HG03575 (cell line): Measurements from ENCODE around the gene CCDC50.

Source experiments
- ATAC-seq: cut with Tn5 transposase; IDR thresholded peaks from one replicate; pipeline ENCODE4 v1.9.1; 2021; ENCODE audit not compliant: unreplicated experiment, insufficient number of reproducible peaks, low FRiP score; ENCODE audit errors: extremely low read depth

CCDC50 gene

DNA sequence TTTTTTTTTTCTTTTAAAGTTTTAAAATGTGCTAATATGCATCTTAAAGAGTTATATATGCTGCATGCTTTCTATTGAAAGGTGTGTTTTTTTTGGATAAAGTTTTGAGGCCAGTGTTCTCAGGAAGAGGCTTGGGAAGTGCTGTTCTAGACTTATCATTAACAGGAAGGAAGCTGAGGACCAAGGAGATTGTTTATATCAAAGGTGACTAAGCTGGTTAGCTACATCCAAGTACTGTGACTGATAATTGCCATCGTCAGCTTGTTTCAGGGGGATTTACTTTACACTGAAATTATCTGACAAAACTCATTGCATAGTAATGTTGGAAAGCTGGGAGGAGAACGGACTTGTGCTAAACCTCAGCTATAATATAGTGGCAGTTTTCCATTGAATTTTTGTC lies 37.5 kb downstream of the CCDC50 start:
- no peak for ATAC-seq

DNA sequence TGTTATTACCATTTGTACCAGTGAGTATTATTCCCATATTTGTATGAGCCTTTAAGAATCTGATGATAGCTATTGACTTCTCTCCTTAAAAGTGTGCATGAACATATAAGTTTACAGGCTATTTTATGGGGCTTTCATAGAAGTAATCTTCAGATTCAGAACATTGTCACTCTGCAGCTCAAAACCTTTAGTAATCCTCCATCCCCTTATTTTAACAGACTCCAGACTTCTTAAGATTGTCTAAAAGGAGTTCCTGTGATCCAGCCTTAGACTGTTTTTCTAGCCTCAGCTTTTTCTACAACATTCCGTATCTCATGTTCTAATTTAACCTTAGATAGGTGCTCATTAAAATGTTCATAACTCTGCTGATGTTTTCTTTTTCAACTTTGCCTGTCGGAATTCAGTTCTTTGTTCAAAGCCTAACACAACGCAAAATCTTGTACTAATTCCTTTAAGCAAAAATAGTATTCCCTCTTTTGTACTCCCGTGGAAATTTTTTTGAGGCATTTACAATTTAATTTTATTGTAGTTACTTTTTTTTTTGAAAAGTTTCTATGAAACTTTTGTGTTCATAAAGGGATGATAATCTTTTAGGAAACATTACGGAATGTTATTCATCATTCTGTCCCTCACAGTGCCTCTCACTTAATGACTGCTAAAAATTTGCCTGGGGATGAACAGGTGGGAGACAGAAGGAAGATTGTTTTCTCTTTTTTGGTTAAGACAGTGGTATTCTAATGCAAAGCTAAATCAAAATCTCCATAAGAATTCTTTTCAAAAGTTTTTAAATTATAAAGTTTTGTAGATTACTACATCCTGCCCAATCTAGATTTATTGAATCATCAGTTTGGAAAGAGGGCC lies 39.8 kb downstream of the CCDC50 start:
- no peak for ATAC-seq

DNA sequence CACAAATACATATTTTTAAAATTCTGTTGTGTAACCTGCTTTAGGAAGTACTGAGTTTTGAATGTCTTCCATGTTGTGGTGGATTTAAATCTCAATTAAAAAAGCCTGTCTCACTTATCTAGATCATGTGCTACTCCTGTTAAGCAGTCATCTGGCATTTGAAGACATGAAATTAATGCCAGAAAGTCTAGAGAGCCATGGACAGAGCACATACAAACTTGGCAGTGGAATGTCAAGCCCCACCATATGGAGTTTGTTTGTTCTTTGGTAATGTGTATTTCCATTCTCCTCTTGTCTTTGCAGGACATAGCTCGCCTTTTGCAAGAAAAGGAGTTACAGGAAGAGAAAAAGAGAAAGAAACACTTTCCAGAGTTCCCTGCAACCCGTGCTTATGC lies 40.4 kb downstream of the CCDC50 start:
- no peak for ATAC-seq

DNA sequence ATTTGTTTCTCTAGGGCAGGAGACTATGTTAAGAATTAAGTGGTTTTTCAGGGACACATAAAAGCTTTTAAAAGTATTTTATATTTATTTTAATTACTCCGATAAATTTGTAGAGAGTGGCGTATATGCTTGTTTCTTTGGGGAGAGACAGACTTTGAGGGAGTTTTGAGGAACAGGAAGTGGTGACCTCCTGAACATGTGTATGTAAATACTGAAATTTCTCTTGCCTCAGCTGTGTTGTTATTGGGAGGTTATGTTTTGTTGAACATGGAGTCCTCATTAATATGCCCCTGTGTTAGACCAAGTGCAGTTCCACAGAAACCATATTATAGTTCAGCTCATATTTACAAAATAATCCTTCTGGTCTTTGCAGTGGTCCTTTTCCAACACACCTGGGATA lies 42.9 kb downstream of the CCDC50 start:
- ATAC-seq, result no peak

DNA sequence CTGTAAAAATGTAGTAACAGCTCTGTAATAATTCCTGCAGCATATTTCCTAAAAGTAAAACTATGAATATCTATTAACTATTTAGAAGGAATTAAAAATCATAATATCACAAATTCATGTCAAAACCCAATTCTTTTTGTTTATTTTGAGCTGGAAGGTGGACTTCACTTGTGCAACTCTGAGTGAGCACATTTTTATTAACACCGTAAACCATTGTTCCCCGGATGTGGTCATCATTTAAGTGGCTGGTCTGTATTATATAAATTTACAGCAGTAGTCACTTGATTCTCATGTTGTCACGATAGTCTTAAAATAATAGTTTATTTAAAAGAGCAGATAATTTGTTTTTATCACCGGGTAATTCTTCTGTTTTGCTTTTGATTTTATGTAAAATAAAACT lies 44.1 kb downstream of the CCDC50 start:
- ATAC-seq, result no peak

DNA sequence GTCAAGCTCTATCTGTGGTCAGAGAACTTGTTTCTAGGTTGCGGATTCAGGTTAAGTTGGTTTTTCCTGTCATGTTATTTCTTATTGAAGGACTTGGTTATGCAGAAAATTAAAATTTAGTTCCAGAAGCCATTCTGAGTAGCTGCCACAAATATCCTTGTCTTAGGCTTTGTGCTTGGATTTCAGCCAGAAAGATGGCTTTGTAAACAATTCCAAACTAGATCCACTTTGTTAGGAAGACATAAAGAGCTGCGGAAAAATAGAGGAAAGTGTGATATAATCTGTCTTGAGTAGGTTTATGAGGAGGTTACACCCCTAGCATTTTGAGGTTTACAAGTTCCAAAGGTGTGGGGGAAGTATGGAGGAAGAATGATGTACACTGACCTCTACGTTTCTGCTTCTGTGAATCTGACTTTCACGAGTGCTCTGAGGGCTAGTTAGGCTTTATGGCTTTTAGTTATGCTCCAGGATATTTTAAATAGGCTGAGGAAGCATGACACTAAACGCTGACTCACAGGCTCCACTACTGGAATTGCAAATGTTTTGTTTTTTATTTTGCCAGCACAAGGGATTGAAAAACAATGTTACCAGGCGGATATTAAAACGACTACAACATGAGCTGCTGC lies 47.4 kb downstream of the CCDC50 start:
- no peak for ATAC-seq

DNA sequence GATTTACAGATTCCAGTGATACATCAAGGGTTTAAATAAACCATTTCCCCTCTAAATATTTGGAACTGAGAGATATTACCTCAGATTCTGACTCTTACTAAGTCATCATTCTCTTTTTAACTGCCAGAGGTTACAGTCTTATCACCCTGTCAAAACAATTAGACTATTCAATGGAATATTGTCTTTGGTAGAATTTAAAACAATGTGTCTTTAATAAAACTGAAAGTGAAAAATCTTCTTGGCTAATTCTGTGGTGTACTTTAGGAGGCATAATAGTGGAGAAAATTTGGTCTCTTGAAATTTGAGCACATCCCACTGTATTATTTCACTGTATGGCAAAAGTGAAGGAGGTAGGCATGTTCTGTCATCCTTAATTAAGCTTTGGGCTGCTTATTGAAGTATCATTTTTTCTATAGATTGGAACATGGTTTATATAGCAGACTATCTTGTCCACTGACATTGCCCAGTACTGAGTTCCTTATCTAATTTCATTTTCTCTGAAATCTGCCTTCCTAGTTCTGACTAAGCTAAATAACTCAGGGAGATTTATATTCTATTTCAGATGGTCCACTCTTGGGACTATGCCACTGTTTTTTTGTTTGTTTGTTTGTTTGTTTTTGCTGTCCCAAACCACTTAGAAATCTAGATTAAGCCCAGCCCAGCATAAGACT lies 49.1 kb downstream of the CCDC50 start:
- ATAC-seq, result no peak

DNA sequence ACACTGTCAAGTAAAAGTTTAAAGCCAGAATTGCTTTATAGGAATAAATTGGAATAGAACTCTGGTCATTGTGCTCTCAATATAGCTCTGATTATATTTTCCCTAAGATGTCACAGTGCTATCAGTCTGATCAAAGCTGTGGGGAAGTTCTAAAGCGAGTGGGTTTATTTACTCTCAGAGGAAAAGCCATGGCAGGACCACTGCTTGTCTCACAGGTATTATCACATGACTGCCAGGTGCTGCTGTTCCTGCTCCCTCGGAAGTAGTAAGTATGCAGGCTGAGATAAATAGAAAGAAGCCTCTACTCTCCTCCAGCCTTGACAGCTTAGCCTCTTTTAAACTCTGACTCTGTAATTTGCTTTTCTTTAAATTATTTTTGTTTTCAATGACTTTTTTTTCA lies 50.3 kb downstream of the CCDC50 start:
- no peak for ATAC-seq

DNA sequence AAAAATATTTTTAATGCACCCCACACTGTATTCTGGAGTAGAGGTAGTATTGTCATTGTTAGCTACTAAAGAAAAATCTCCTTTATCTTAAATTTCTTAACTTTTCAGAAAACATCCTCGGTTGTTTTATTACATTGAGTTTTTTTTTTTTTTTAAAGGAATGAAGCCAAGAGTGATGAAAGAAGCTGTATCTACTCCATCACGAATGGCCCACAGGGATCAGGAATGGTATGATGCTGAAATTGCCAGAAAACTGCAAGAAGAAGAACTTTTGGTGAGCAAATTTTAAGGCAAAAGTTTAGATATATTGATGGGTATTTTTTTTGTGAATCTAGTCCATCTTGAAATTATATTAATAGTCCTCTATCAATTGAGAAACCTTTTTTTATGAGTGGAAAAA lies 50.8 kb downstream of the CCDC50 start:
- no peak for ATAC-seq

DNA sequence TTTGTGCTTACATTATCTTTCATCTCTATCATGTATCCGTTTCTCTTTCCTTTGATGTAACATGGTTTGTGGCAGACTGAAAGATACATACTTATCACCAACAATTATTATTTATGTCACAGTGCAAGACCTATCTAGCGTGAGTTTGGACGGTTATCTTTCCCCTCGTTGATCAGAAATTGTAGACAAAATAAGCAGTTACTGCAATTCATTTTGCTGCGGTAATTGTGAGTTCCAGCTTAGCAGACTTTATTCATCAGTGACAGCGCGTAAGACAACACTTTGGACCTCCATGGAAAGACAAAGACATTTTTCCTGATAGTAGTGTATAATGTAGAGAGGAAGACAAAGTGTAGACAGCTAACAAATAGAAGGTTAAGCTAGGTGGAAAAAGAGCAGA lies 52.1 kb downstream of the CCDC50 start:
- no peak for ATAC-seq

DNA sequence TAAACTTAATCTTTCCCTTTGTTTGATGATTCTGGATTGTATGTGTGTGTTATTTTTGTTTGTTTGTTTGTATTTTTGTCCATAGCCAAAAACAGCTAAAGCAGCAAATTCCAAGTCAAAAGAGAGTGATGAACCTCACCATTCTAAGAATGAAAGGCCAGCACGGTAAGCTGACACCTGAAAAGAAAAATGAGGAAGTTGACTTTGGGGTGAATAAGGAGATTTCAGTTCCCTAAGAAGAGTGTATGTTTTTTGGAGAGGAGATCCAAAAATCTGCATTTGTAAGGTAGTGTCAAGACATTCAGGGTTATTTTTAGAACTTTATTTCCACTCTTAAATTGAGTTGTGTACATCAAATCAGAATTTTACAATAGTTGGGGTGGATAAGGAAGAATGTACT lies 53.5 kb downstream of the CCDC50 start:
- no peak for ATAC-seq

DNA sequence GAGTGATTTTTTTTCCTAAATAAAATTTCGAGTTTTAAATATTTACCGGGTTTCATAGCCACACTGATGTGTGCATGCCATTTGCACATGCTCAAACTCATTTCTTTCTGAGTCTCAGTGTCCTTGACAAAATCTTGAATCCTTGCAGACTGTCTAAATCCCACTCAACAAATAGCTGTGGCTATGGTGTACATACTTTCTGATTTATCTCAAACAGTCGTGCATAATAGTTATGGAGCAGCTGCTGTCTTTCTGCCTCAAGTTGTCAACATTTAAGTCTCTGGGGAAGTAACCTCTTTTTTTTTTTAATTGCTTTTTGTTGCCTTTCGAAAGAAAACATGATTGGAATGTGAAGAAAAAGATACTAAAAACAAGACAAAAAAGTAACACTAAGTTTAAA lies 53.9 kb downstream of the CCDC50 start:
- ATAC-seq, result no peak

DNA sequence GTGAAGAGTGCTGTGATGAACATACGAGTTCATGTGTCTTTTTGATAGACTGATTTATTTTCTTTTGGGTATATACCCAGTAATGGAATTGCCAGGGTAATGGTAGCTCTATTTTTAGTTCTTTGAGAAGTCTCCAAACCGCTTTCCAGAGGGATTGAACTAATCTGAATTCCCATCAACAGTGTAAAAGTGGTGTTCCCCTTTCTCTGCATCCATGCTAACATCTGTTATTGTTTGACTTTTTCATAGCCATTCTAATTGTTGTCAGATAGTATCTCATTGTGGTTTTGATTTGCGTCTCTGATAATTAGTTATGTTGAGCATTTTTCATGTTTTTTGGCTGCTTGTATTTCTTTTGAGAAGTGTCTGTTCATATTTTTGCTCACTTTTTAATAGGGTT lies 55.9 kb downstream of the CCDC50 start:
- no peak for ATAC-seq

DNA sequence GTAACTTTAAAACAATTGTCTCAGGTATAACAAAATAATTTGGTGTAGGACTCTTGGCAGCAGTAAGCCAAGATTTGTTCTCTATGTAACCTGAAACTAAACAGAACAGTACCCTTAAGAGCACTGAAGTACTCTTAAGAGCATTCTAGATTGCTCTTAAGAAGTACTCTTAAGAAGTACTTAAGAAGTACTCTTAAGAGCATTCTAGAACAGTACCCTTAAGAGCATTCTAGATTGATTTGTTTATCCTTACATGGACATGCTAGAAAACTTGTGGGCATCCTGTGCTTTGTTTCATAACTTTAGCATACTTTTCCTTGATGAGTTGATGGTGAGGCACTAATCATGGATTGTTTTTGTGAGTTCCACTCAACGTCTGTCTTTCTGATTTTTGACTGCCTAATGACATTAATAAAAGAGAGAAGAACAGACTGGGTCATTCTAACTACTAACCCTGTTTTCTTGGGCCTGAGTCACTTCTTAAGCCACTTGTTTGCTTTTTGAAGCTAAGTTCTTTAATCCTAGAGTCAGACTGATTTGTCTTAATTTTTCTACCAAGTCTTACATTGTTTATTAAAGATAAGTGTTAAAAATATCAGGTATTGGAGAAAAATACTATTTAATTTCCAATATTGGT lies 58.4 kb downstream of the CCDC50 start:
- no peak for ATAC-seq

DNA sequence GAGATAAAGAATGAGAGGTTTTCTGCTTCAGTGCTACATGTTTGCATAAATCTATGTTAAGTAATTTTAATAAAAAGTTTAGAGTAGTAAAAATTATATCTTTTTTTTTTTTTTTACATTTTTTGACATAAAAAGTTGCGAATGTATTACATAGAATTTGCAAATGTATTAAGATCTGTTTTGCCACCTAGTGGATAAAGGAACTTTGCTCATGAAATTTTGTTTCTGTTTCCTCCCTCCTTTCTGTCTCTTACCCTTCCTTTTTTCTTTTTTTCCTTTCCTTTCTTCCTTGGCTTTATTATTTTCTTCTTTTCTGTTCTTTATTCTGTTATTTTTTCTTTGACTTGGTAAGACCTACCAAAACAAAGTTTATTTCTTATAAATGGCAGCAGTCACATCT lies 59.6 kb downstream of the CCDC50 start:
- no peak for ATAC-seq

DNA sequence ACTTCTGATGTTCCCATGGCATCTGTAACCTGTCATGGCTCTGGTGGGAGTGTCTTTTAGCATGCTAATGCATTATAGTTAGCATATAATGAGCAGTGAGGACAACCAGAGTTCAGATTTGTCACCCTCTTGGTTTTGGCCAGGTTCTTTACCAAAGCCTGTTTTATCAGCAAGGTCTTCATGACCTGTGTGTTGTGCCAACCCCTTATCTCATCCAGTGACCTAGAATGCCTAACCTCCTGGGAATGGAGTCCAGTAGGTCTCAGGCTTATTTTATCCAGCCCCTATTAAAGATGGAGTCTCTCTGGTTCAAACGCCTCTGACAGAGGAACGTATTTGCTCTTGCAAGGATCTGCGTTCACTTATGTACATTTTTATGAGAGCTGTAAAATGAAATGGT lies 61.4 kb downstream of the CCDC50 start:
- ATAC-seq, result no peak

DNA sequence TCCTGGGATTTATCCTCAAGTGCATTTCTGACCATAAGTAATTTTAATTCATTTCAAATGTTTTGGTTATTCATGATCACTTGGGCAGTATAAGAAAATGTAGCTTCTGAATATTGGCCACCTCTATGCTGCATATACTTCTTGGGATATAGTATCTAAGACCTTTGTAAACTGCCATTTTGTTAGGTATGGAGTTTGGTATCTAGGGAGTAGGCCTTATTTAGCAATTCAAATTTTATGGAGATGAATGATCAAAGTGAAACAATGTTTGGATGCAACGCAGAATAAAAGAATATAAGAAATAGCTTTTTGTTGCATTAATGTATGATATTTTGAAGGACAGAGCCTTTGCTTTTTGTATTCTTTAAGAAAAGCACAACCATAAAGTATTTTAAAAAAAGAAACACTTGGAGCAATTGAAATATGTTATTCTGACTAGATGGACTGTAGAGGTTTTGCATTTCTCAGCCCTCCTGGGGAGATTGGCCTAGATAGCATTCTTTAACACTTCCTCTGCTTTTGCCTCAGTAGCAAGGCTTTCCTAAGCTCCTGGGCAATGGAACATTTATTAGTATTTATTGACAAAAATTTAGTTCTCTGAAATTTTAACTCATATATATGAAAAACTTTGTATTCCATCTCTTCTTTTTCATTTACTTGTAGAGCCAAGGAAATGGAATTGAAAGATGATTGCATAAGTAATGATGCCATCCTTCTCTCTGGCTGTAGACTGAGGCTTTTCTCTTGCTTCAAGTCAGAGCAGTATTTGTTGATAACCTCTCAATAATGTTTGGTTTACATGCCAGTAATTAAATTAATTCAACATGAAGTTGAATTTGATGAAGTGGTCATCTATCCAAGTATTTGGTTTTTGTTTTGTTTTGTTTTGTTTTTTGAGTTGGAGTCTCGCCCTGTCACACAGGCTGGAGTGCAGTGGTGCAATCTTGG lies 62.9 kb downstream of the CCDC50 start:
- ATAC-seq, result no peak

DNA sequence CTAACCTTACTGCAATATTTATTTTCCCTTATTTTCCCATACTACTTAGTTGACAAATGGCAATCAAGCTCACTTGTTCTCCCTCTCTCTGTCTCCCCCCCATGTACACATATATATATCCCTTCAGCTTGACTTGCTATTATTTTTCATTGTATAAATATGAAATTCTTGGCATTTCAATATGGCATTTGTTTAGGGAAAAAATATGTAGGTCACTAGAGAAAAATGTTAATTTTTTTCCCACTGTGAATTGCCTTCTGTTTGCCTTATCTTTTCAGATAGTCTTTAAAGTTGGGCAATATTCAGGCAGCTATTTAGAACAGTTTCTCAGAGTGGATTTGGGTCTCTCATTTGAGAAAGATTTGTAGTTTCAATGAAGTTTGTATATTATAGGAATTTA lies 64.0 kb downstream of the CCDC50 start:
- no peak for ATAC-seq

DNA sequence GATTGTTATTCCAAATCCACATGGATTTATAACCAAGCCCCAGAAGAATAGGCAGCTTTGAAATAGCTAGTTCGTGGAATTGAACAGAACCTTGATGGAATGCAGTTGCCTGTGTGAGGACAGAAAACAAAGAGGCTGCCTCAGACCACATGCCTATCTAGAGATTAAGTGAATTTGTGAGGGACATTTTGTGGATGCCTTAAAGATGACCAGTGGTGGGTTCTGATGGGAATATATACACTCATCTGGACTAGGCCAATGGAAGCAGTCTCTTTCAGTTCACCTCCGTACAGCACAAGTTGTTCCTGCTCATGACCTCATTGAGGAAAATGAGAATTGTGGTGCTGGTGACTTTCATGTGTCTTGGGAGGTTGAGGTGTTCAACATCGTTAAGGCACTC lies 68.6 kb downstream of the CCDC50 start:
- no peak for ATAC-seq
